ENCODE results near the gene MEX3A. TPM values are rescaled to one million over a fixed set of nuclear protein-coding genes. Genes with fewer than 3 reads are reported as not detected.

The MEX3A gene
- total and polyA plus RNA-seq, 2 of the 8 experiments (the other 6 are each of a cell fraction or from before 2014, with no cell fraction given) = 34.1 to 52.4 TPM

DNA sequence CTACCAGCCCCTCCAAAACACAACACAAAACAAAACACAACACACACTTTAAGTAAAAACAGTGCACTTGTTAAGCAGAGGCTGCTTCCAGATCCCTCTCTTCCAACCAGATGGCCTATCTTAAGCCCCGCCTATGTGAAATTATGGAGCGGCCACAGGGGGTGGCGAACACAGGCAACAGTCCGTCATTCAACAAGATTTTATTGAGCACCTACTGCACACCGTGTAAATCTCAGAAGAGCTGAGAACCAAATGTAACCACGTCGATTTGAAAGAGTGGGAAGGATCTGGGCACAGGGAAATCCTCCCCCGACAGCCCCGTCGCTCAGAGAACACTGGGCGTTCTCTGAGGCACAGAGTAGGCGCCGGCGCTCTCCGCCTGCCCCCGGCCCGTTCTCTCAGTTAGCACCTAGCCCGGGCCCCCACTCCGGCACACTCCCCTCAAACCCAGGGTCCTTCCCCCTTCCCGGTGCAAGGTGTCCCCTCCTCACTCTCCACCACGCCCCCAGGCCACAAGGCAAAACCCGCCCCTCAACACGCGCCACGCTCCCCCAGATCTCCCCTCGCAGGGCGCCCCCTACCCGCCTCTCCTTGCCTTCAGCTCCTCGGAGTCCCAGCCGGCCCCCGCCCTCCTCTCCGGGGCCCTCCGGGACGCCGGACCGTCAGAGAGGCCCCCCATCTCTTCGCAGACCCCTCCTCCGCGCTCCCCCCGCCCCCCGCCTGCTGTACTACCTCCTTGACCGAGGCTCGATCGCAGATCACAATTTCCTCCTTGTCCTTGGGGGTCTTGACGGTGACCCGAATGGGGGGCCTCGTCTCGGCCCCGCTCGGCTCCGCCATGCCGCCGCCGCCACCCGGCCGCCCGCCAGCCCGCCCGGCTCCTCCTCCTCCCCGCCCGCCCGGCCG, 29.1 kb downstream of the MEX3A start:
- Histone ChIP-seq H3K27ac (ENCODE audit: low read depth, low read length) (no peak overlapping the region), H3K79me1 (ENCODE audit: low read depth, low read length) (peaks cover 3% of the 10 kb centered on the region), H3K23ac (ENCODE audit: insufficient read length) (no peak overlapping the region), H3K27me3 (replicated peaks in 1 of 4; ENCODE audit: control insufficient read depth in 3 of 4, extremely low read depth in 1 of 4, insufficient read depth in 3 of 4, low read length in 3 of 4) (no peaks in the 10 kb centered on the region), H2BK15ac (ENCODE audit: low read length) (no peak overlapping the region), H4K5ac (ENCODE audit: insufficient read length, low read depth, low read length) (no peak overlapping the region), H2BK12ac (ENCODE audit: low read depth, low read length) (no peak overlapping the region), H3K4me3 (ENCODE audit: extremely low read depth in 1 of 4, insufficient read depth in 2 of 4, low read depth in 3 of 4, low read length in 4 of 4) (peak overlapping the region; percentile 80 to 97 (median 94)), H2AK5ac (ENCODE audit: low read depth, low read length) (no peak overlapping the region), H3K14ac (ENCODE audit: insufficient read length) (no peak overlapping the region), H4K20me1 (replicated peaks in 1 of 2; ENCODE audit: control insufficient read depth in 1 of 2, insufficient read depth in 2 of 2, low read length in 2 of 2) (peaks cover 2% of the 10 kb centered on the region in 2 experiments), H3K36me3 (ENCODE audit: control insufficient read depth in 2 of 4, insufficient read depth in 4 of 4, low read length in 3 of 4) (peaks cover 14 to 24% (median 20%) of the 10 kb centered on the region in 4 experiments; a peak in 7 of 8 replicates), H3K9me3 (ENCODE audit: insufficient read depth in 2 of 2, low read depth in 1 of 2, low read length in 1 of 2) (no peaks in the 10 kb centered on the region), H4K8ac (ENCODE audit: extremely low read depth, insufficient read depth, low read length) (peak overlapping the region; percentile 58), H2BK5ac (ENCODE audit: low read depth, low read length) (peak overlapping the region; percentile 66; the same call in 1 of the 2 replicates), H4K91ac (replicated peaks; ENCODE audit: insufficient read length, low read length) (peak overlapping the region; percentile 49), H3K4me1 (replicated peaks in 1 of 4; ENCODE audit: control insufficient read depth in 3 of 4, insufficient read depth in 4 of 4, low read length in 3 of 4) (peaks cover 0 to 6% (median 0%) of the 10 kb centered on the region in 4 experiments; a peak in 2 of 7 replicates), H3K9ac (replicated peaks in 1 of 4; ENCODE audit: extremely low read depth in 1 of 4, low read depth in 3 of 4, low read length in 3 of 4) (peak overlapping the region in 3 of 4 experiments; percentile 29 to 57 (median 42); a peak in 5 of 7 replicates), H3K56ac (replicated peaks; ENCODE audit: insufficient read length, low read depth, low read length) (peak overlapping the region; percentile 7), H2BK120ac (replicated peaks; ENCODE audit: low read depth, low read length) (no peak overlapping the region), H2BK20ac (ENCODE audit: low read length) (no peak overlapping the region), H3K79me2 (ENCODE audit: control insufficient read depth in 1 of 2, insufficient read depth in 2 of 2, low read length in 2 of 2) (peaks cover 0 to 28% of the 10 kb centered on the region in 2 experiments; a peak in 3 of 4 replicates), H3K4ac (replicated peaks; ENCODE audit: insufficient read length, low read depth, low read length) (no peak overlapping the region), H2AFZ (ENCODE audit: low read length) (peak overlapping the region; percentile 11; the same call in 1 of the 2 replicates), H3K4me2 (ENCODE audit: insufficient read depth in 1 of 2, low read depth in 2 of 2, low read length in 2 of 2) (peak overlapping the region; percentile 57 to 71), H3K18ac (ENCODE audit: extremely low read depth, low read length) (peak overlapping the region; percentile 68; the same call in 1 of the 2 replicates), H3K23me2 (ENCODE audit: low read depth, low read length) (peaks cover 14% of the 10 kb centered on the region)
- WGBS, 2 experiments (ENCODE audit: extremely low coverage in 1 of 2, insufficient coverage in 1 of 2, insufficient read length in 1 of 2, insufficient replicate concordance in 2 of 2, low coverage in 1 of 2, low lambda C conversion rate in 2 of 2, missing lambda C conversion rate in 1 of 2) = 1% methylated on average over 24 of the region's 63 CpGs; no CpG with 5 or more reads in 1 of the 2 experiments
- peak in 1 of 2 experiments; percentile 94 for DNase-seq (ENCODE audit: low read depth in 1 of 2, low spot score in 2 of 2)
- POLR2A ChIA-PET (ENCODE audit: partially characterized antibody) = interaction anchor here (0.7 to 3.7 kb wide), 18 partner anchors 10 to 194 kb away, joined by 3 to 37 read pairs (median 4); partner anchors contain the start of genes ARHGEF2, KHDC4, MEX3A and RAB25
- no peak for FAIRE-seq
- CTCF ChIA-PET (ENCODE audit: partially characterized antibody) = interaction anchor here (0.7 to 12.9 kb wide), 21 partner anchors 10 to 394 kb away, joined by 3 to 139 read pairs (median 4); partner anchors contain the start of gene SSR2
- TF ChIP-seq YY1 (IDR thresholded peaks at IDR 0.05; ENCODE audit: low read depth, low read length) (no peak), ASH2L (IDR thresholded peaks at IDR 0.05; ENCODE audit: low read length) (no peak), RXRA (IDR thresholded peaks at IDR 0.05; ENCODE audit: insufficient read depth, low read depth, low read length) (no peak), SIRT6 (IDR thresholded peaks at IDR 0.05; ENCODE audit: low read length) (no peak), PHF8 (conservative IDR thresholded peaks at IDR 0.05; ENCODE audit: low read depth, low read length) (0 out of 2 replicates have a peak, but pooled peaks have one; percentile 37), SRF (IDR thresholded peaks at IDR 0.05; ENCODE audit: low read depth, low read length) (no peak)
- TF ChIP-seq, protein P1, sequence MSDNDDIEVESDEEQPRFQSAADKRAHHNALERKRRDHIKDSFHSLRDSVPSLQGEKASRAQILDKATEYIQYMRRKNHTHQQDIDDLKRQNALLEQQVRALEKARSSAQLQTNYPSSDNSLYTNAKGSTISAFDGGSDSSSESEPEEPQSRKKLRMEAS (IDR thresholded peaks at IDR 0.05) = peak; percentile 86
- TF ChIP-seq, protein P2, sequence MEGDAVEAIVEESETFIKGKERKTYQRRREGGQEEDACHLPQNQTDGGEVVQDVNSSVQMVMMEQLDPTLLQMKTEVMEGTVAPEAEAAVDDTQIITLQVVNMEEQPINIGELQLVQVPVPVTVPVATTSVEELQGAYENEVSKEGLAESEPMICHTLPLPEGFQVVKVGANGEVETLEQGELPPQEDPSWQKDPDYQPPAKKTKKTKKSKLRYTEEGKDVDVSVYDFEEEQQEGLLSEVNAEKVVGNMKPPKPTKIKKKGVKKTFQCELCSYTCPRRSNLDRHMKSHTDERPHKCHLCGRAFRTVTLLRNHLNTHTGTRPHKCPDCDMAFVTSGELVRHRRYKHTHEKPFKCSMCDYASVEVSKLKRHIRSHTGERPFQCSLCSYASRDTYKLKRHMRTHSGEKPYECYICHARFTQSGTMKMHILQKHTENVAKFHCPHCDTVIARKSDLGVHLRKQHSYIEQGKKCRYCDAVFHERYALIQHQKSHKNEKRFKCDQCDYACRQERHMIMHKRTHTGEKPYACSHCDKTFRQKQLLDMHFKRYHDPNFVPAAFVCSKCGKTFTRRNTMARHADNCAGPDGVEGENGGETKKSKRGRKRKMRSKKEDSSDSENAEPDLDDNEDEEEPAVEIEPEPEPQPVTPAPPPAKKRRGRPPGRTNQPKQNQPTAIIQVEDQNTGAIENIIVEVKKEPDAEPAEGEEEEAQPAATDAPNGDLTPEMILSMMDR (IDR thresholded peaks at IDR 0.05; ENCODE audit: control extremely low read depth in 1 of 3, insufficient read depth in 1 of 3, low read depth in 1 of 3, low read length in 3 of 3) = peak; percentile 44 to 65 (median 48); a peak in 3 of 4 replicates

All from H1 (cell line).